Keratinocyte (primary cell): ENCODE data around the gene TMEM233.

Source experiments
- CTCF ChIP-seq, 3 experiments: IDR thresholded peaks in 1 of 3; conservative IDR thresholded peaks in 1 of 3; optimal IDR thresholded peaks in 1 of 3; 2 replicates in 2 of 3; 3 replicates in 1 of 3; pipeline versions ENCODE3 to v1.5.1; 2011; ENCODE audit warnings: low read length in 3 of 3, mild to moderate bottlenecking in 3 of 3, moderate library complexity in 2 of 3, control low read depth in 1 of 3, inconsistent platforms in 1 of 3; ENCODE audit not compliant: insufficient read depth in 2 of 3; ENCODE audit errors: extremely low read depth in 1 of 3
- EZH2 ChIP-seq: IDR thresholded peaks from one replicate; pipeline ENCODE4 v1.6.1; 2012; ENCODE audit warnings: inconsistent platforms, mild to moderate bottlenecking, low read length, moderate library complexity

GRCh38 chr12:119686355-119686754, 92.8 kb downstream of the TMEM233 start:
- TF ChIP-seq CTCF (optimal IDR thresholded peaks at IDR 0.05 in 1 of 3, IDR thresholded peaks at IDR 0.05 in 1 of 3, conservative IDR thresholded peaks at IDR 0.05 in 1 of 3; ENCODE audit: extremely low read depth in 1 of 3, insufficient read depth in 2 of 3, low read length in 3 of 3) (no peak), EZH2 (no peak)
